T-helper 1 cell treated with Interleukin-12 subunit alpha and Interleukin-12 subunit beta and Interleukin-4 antibody, amounts not matched to agents 30 ng/mL and 1 ng/mL, for 36 hours (primary cell): ENCODE measurements around the gene MYH1. TPM values are rescaled to one million over a fixed set of nuclear protein-coding genes. Genes with fewer than 3 reads are reported as not detected.

ENCODE experiments used
- intact Hi-C: fragments of 100-400 bp; cut with micrococcal nuclease; formaldehyde crosslinking; loops from one replicate; pipeline ENCODE4 v1.15.1; 2024
- total RNA-seq: library from RNA; stranded (reverse); gene quantifications from 2 replicates; pipeline ENCODE4 v1.2.3, GENCODE V29; 2022

MYH1 gene
- total RNA-seq, 1 donor from 2014 or later, result not detected

- intact Hi-C loops, result no loop called here
Measured at GRCh38 chr17:10482252-10482651, 36.1 kb downstream of the MYH1 start.

GRCh38 chr17:10477701-10478100 is 40.6 kb downstream of the MYH1 start:
- intact Hi-C loops, result no loop called here

GRCh38 chr17:10474536-10474935 is 43.8 kb downstream of the MYH1 start:
- intact Hi-C loops, result no loop called here

- intact Hi-C loops, result no loop called here
Measured at GRCh38 chr17:10471858-10472257, 46.5 kb downstream of the MYH1 start.

- intact Hi-C loops, result no loop called here
Measured at GRCh38 chr17:10469459-10469858, 48.9 kb downstream of the MYH1 start, which contains the start of gene MYH4. Gene MYH4 (minus strand): TSS chr17:10469559. CDS start chr17:10466745, 2,814 bp downstream.

GRCh38 chr17:10463402-10463801 is 54.9 kb downstream of the MYH1 start:
- intact Hi-C loops, result no loop called here

- intact Hi-C loops, result no loop called here
Measured at GRCh38 chr17:10460062-10460461, 58.3 kb downstream of the MYH1 start.

GRCh38 chr17:10458701-10459100 is 59.6 kb downstream of the MYH1 start:
- intact Hi-C loops, result no loop called here

GRCh38 chr17:10457952-10458351 is 60.4 kb downstream of the MYH1 start:
- intact Hi-C loops, result no loop called here

GRCh38 chr17:10447026-10447931 is 71.1 kb downstream of the MYH1 start:
- intact Hi-C loops, result no loop called here

Other genes starting within 250 kb of the MYH1 start
- not detected in 2 replicates for gene MYH13, start 145.5 kb downstream of the MYH1 start, total RNA-seq
- not detected in 2 replicates for gene MYH8, start 96.6 kb downstream of the MYH1 start, total RNA-seq
- gene MYH4, start 49.0 kb downstream of the MYH1 start, total RNA-seq, result not detected in 2 replicates
- not detected in 2 replicates for gene MYH2, start 31.1 kb upstream of the MYH1 start, total RNA-seq
- gene MYH3, start 138.8 kb upstream of the MYH1 start, total RNA-seq, result 6.1 TPM in 2 replicates
- gene SCO1, start 179.0 kb upstream of the MYH1 start, total RNA-seq, result 26.3 and 28.1 TPM in 2 replicates
- gene ADPRM, start 179.1 kb upstream of the MYH1 start, total RNA-seq, result 12.2 and 12.7 TPM in 2 replicates
- gene TMEM220, start 211.5 kb upstream of the MYH1 start, total RNA-seq, result 0.07 and 0.10 TPM in 2 replicates